A673 (cell line): ENCODE results near the gene INTS6.

ENCODE experiments used
- EZH2 ChIP-seq: fragments of 200-600 bp; sonication (generic); IDR thresholded peaks from 2 replicates; pipeline ENCODE4 v1.6.1; 2017; ENCODE audit warnings: borderline replicate concordance, low read depth, mild to moderate bottlenecking, mixed read lengths, antibody characterized with exemption, low read length; ENCODE audit not compliant: poor library complexity, severe bottlenecking
- TF ChIP-seq, protein P1 (sequence below): fragments of 300-800, 200-600 bp; sonication (generic); conservative IDR thresholded peaks from 2 replicates; pipeline ENCODE4 v1.5.1; 2017; ENCODE audit warnings: low read depth, mild to moderate bottlenecking, antibody characterized with exemption, low read length, moderate library complexity, mixed read lengths

DNA sequence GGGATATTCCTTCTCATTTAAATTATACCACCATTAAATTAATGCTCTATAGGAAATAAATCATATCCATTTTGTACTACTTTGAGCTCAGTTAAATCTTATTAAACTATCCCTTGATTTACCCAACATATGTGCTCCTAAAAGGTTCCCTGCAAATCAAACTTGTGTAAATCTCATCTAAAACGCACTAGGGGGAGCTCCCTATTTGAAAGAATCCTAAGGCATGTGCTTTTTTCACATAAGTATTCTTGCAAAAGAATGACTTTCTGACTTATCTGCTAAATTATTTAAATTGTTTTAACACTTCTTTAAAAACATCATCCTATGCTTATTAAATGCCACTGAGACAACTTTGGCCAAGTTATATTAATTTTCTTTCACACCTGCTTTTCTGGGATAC, 7.9 kb downstream of the INTS6 start:
- TF ChIP-seq, protein P1, sequence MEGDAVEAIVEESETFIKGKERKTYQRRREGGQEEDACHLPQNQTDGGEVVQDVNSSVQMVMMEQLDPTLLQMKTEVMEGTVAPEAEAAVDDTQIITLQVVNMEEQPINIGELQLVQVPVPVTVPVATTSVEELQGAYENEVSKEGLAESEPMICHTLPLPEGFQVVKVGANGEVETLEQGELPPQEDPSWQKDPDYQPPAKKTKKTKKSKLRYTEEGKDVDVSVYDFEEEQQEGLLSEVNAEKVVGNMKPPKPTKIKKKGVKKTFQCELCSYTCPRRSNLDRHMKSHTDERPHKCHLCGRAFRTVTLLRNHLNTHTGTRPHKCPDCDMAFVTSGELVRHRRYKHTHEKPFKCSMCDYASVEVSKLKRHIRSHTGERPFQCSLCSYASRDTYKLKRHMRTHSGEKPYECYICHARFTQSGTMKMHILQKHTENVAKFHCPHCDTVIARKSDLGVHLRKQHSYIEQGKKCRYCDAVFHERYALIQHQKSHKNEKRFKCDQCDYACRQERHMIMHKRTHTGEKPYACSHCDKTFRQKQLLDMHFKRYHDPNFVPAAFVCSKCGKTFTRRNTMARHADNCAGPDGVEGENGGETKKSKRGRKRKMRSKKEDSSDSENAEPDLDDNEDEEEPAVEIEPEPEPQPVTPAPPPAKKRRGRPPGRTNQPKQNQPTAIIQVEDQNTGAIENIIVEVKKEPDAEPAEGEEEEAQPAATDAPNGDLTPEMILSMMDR, result peak; percentile 59
- no peak for TF ChIP-seq EZH2
